IPS-NIHi7 (cell line): Measurements from ENCODE around the gene HOXB2.

Experiments used
- DNase-seq: peaks from one replicate; pipeline ENCODE4 v3.0.0; 2012; ENCODE audit warnings: mixed read lengths; ENCODE audit errors: extremely low spot score

The HOXB2 gene

DNA sequence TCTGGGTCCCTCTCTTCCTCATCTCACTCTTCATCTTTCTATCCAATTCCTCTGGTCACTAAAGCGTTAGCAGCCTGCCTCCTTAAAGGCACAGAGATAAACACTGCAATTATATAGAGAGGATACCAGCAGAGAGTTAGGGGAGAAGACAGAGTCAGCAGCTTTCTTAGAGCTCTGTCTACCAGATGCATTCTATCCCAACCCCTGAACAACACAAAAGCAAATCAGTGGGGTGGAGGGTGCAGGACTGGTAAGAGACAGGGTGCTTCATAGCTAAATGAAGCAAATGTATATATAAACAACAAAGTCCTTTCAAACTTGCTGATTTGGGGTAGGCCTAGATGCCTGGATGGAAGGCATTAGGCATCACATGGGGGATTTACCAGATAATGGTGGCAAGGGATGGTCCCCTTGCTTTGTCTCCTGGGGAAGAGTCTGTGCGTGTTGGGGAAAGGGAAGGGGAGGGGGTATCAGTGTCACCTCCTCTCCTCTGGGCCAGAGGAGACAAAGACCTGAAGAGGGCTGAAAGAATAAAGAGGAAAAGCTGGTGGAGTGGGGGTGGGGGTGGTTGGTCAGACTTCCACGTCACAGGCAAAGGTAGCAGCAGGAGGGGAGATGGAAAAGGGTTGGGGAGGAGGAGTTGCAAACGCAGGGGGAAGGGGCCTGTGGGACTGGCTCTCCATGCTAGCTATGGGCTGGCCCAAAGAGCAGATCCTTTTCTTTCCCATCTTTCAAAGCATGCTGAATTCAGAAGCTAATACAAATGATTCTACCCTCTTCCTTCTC lies 21.2 kb upstream of the HOXB2 start:
- DNase-seq = no peak

DNA sequence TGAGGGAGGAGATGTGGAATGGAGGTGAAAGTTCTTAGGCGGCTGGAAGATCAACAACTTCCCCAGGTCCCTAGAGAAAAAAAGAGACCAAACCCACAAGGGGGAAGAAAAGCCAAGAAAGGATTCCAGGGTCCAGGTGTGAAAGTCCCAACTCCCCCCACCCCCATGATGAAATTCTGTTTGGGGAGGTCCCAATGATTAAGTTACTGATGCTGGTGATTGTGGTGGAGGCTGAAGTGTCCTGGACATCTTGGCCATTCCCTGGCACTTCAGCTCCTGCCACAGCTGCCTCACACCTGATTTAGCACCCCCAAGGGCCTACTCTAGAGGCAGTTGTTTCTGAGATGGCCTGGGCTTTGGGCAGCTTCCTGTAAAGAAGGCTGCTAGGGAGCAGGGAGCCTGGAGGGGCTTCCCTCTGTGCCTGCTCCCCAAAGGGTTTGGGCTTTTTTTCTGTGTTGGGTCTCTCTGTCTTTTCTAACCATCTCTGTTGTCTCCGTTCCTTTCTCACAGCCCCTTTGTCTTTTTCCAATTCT lies 20.2 kb upstream of the HOXB2 start:
- DNase-seq = no peak

DNA sequence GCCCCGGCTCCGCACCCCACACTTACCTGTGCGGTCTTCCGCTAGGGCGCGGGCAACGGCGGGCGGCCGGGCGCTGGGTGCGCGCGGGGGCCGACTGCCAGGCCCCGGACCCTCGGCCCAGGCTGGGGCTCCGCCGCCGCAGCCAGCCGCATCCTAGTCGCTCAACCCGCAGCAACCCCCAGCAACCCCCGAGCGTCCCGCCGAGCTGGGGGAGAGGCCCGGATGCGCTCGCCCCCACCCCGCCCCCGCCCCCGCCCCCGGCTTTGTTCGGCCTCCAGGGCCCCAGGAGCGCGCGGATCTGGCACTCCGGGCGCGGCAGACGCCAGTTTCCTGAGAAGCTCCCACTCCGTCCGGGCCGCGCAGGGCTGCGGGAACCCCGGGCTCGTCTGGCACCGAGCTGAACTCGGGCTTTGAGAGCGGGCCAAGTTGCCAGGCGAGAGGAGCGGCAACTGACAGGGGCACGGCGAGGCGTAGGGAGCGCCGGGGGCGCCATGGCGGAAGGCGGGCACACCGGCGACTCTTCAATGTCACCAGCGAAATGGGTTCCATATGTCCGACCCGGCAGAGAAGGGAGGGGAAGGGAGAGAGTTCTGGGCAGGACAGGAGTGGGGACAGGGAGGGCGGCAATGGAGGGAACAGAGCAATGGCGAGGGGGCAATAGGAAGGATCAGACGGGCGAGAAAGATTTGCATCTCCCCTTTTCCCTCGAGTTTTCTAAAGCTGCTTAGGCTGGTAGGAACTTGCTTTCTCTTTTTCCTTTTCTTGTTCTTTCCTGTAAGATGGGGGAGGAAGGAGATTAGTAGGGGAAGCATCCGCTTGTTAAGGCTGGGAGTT lies 19.5 kb upstream of the HOXB2 start:
- DNase-seq = peak; percentile 53

DNA sequence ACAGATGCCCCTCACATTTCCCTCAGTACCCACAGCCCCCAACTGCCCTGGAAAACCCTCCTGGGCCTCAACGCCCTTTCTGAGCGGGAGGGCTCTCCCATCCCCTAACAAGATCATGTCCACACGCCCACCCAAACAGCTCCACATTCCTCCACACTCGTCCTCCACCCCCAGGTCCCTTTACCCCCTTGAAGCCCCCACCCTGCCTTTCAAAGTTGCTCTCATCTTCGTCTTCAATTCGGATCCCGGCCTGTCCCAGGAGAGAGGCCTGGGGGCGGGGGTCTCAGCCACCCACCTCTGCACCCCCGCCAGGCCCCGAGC lies 18.9 kb upstream of the HOXB2 start:
- DNase-seq = no peak

DNA sequence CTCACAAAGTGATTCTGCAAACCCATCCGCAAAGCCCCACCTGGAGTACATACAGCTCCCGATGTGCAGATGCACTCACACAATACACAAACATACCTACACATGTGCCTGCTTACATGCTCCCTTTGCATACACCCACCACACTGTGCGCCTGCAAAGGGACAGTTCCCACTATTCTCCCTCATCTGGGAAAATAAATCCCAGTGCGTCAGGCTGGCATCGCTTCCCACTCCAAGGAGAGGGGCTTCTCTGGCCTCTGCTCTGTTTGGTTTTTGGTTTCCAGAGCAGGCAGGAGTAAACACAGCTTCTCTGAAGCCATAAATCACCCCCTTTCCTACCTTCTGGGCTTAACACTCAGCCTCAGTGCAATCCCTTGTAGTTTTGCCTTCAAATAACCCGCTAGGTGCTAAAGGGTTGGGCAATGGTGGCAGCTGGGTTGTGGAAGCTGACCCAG lies 18.5 kb upstream of the HOXB2 start:
- DNase-seq = no peak

DNA sequence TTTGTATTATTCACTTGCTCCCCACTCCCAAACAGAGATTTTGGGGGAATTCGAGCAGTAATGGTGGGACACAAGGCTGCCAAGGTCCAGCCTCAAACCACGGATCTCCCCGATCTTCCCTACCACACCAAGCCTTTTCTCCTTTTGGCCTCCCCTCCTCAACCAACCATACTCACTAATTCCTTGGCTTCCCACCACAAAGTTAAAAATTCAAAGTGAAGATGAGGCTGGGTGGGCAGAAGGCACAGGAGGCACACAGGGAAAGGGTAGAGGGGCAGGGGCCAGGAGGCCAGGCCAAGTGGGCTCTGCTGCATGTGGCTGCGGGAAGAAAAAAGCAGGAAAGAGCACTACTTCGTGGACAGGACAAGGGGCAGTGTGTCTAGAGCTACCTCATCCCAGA lies 18.0 kb upstream of the HOXB2 start:
- no peak for DNase-seq

DNA sequence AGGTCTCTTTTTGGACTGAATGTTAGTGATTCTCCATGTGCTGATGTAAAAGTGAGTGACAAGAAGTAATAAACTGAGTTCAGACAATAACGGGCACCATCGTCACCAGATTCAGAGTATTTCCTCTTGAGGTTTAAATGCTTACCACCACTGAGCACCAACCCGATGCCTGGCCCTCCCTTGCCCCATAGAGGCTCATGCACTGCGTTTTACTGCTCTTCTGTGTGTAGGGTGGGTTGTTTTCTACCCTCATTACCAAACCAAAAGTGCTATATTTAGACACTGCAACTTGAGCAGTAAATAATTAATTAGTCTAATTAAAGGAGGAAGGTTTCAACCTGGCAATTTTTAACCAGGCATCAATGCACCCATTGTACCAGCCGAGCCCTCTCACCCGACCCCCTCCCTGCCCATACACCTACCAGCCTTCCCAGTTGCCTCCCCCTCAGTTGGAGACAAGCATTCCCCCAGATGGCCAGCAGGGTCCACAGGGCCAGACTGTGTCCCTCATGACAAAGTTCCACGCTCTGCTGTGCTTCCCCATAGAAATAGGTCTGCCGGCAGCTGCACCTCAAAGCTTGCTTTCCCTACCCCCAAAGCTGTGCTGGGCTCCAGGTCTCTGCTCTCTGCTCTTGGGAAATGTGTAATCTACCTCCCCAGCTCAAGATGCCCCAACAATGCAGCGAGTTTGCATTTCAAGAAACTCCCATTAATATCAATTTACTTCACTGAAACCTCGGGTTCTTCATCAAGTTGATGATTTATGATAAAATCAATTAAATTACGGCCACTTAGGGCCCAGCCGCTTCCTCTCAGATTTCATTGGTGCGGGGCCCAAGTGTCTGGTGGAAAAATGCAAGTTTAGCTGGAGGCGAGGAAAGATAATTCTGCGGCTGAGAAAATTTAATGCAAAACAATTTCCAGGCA lies 17.2 kb upstream of the HOXB2 start:
- DNase-seq = no peak

DNA sequence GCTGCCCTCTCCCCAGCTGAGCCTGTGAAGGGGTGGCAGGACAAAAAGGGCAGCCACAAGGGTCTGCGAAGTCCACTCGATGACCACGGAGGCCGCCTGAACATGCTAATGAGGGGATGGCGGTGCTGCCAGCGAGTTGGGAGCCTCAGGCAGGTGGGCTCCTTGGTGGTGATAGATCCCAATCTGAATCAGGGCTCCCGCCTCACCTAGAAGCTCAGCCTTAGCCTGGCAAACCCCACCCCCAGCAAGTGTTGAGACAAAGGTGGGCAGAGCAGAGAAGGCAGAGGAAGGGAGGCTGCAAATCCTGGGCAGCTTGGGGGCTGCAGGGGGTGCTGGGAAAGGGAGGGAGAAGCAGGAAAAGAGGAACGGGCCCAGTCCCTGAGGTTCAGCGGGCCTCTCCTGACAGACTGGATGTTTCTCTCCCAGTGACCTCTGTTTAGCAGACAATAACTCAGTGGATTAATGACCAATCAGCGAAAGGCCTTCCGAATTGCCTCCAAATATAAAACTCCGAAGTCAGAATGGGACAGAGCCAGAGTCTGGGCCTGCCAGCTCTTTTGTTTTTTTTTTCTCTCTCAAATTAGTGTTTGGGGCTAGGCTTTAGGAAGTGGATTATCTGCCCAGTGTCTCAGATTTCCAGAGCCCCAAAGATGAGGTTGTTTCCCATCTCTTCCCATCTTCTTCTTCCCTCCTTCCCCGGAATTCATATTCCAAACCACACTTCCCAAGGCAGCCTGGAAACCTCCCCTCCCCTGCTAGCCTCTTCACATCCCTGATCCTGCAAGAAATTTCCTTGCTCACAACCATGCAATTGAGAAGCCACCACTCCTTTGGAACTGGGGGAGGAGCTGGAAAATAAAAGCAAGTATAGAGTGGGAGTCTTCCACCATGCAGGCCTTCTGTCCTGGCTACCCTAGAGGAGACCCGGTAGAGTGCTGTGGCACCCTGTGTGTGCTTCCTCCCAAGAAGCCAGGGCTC lies 15.2 kb upstream of the HOXB2 start:
- no peak for DNase-seq

DNA sequence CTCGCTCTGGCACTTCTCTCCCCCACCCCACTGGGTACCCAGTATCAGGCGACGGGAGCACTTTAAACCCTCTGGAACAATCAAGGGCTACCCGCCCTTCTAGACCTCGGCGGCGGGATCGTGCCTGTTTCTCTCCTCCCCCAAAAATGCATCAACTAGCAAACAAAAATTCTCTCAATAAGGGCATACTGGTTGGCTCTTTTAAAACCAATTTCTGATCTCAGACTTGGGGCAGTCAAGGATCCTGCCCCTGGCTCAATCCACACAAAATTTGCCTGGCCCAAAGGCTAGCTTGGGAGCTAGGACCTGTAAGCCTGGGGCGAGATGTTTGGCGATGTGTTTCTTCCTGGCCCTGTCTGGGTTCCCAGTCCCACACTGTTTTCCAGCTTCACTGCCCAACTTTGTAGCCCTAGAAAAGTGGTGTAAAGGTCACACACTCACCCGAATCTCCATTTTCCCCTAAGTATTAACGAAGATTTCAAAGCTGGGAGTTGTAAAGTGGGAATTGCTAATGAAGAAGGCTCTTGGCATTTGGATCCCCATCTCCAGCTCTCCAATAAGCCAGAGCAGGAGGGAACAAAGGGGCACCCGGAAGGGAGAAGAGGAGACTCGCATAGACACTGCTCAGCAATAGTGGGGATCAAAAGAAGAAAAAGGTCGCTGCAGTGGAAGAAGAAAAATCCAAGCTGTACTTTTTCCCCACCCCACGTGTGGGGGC lies 14.4 kb upstream of the HOXB2 start:
- no peak for DNase-seq

DNA sequence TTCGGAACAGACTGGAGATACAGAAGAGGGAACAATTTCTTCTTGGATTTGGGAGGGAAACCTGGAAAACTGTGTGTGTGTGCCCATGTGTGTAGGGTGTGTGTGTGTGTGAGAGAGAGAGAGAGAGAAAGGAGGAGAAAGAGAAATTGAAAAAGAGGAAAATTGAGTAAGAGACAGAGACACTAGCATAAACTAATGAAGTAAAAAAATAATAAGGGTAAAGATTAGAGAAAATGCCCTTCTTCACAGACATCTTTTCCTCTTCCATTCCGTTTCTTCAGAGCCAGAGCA lies 13.9 kb upstream of the HOXB2 start:
- no peak for DNase-seq

DNA sequence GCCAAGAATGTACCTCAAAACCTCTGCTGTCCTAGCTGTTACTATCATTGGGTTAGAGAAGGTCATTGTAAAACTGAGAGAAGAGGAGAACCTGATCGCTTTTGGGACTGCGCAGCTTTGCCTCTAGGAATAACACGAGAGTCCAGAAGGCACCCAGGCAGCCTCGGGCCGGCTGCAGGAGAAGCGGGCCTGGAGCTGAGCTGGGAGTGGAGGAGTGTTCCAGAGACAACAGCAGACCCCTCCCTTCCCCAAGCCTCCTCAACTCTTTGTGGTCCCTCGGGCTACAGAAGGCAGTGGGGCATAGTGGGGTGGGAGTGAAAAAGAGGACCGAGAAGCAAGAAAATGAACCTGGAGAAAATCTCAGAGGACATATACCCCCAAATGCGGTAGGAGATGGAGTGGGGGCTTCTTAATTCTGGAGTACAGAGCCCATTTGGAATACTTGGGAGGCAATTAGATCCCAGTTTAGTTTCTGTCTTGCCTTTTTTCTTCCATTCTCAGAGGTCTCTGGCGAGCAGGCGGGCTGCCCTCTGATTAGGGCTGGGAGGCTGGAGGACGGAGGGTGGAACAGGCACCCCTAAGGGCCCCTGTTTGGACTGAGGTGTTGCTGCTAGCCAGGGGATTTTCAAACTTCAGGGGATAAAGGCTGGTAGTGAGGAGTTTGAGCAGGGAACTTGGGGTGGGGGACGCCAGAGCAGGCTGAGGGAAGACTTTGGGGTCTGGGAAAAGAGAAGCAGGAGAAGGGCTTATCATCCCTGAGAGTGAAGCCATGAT lies 13.3 kb upstream of the HOXB2 start:
- no peak for DNase-seq

DNA sequence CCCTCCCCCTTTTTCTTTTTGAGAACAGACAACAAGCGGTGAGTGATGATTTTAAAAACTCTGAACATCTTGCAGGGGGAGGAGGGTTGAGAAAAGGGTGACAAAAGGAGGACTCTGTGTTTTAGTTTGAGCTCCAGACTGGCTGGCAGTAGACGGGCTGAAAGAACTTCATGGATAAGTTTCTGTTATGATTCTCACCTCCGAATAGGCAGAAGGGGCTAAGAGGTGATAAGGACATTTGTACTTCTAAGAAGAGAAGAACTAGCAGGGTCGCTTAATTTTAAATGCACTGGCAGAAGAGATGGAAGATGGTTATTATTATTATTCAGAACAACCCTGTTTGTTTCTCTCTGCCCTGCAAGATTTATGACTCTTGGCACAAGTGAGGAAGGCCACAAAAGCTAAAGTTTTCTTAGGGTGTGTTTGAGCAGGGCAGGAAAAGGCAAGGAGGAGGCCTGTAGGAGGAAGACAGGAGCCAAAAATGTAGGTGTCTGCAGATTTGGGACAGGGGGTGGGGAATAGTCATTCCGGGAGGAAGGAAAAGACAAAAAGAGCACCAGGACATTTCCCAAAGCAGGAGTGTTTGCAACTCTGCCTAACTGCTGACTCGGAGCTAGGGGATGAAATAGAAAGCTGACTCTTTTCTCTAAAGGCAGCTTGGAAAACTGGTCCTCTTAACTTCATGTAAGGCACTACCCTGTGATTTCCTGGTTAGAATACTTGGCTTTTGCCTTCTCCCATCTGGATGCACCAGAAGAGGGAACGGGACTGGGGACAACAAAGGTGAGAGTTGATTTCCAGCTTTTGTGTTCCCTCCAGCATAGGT lies 11.9 kb upstream of the HOXB2 start:
- no peak for DNase-seq

DNA sequence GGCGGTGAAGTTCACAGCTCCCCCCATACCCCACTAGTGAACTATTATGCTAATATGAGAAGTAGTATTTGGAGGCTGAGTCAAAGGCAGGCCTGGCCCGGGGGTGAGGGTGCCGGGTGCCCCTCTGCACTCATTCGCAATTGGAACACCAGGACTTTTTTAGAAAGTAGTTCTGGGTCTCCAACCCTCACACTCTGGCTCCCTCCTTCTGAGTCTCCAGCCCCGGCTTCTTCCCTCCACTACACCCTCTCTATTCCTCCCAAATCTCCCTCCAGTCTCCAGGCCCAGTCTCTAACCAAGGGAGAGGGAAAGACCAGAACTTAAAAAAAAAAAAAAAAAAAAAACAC lies 11.3 kb upstream of the HOXB2 start:
- no peak for DNase-seq

DNA sequence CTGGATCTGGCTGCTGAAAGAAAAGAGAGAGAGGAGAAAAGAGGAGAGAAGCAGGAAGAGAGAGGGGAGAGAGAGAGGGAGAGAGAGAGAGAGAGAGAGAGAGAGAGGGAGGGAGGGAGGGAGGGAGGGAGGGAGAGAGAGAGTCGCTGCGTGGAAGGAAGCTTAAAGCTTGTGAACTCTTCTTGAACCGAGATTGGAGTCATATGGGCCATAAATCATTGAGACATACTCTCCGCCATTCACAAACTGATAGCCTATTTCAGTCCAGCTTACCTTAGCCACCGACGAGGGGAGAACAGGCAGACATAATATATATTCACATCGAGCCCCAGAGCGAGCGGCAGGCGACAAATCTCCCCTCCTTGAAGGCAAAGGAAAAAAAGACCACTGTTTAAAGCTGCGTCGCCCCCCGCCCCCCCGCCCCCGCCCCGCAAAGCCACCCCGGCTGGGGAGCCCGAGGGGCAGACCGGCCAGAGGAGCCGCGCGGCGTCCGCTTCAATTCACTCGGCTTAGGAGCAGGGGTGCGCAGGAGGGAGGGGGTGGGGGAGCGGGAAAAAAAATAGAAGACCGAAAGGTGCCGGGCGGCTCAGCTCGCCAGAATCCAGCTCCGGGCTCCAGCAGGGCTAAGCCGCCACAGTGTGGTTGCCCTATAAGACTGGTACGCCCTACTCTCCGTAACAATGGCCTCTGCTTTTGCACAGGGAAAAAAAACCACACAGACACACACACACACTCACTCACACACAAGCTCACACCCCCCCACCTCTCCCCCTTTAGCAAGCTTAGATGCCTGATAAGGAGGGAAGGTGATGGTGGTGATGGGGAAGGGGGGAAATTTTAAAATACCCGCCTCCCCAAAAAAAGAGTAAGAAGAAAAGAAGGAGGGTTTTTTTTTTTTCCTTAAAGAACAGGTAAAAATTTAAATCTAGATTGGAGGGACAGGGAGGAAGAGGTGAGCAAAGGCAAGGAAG lies 10.6 kb upstream of the HOXB2 start:
- DNase-seq = no peak

DNA sequence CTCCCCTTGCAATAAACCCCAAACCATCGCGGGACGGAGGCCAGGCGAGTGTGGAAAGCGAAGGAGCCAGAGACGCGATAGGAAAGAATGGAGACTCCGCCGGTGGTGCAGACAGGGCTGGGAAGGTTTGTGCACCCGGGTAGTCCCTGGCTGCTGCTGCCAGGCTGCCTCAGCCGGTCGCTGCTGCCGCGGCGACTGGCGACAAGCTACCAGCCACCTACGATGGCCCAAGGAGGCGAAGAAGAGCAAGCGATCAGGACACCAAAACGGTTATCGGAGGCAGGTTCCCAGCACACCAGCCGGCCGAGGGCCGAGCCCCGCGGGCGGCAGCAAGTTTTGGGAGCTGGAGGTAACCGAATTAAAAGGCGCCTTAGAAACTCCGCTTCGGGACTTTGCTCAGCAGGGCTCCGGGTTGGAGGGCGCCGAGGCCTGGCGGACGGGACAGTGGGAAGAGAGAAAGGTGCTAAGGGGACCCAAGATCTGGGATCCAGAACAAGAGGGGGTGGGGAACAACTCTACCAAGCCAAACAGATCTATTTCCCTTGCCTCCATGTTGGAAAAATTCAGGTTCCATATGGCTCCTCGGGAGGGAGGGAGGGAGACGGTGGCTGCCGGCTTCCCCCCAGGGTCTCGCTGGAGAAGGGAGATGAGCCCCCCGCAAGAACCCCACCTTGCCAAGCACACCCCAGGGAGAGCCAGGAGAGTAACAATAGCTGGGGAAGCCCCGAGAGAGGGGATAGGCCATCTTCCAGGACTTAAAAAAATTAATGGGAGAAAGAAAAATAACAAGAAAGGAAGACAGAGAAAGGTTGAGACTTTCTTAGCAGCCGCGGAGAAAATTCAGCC lies 9.7 kb upstream of the HOXB2 start:
- DNase-seq = no peak

DNA sequence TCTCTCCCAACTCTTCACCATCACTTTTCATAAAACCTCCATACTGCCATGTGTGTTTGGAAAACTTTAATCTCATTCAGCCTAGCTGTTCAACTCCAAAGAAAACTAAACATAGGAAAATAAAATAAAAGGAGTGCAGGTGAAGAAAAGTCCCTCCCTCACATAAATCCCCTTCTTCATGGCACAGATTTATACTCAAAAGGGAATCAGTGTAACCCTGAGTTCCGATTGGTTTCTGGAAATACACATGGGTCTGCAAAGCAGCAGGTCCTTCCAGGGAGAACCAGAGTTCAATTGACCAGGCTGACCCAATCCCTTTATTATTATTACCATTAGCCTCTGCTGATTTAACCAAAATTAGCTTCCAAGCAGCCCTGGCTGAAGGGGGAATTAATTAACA lies 8.9 kb upstream of the HOXB2 start:
- no peak for DNase-seq

DNA sequence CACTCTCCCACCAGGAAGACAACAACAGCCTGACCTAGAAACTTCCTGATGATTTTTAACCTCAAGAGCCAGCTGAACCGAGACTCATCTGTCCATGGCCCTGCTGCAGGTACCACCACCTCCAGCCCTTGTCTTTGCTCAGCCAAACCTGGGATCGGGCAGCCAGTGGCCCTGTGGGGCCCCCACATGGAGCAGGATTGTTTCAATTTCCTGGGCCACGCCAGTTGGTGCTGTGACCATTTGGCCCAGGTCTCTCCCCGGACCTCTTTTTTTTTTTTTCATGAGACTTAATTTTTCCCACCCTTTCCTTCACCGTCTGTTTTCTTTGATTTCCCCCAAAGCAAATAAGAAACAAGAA lies 8.3 kb upstream of the HOXB2 start:
- DNase-seq = no peak
